Liver (tissue), 9 donors: ENCODE data around the gene ZNF564. TPM values are rescaled to one million over a fixed set of nuclear protein-coding genes. Genes with fewer than 3 reads are reported as not detected.
"Not testable (repeated sequence)": the region's sequence is repeated elsewhere in the genome, so short reads cannot be mapped to it uniquely, and the experiment has no call there.

ENCODE experiments used
- DNase-seq: peaks from one replicate; pipeline ENCODE4 v3.0.0-alpha.2; 2017; ENCODE audit warnings: low spot score
- H3K27ac ChIP-seq, 2 donors: one replicate each; pipeline ENCODE4 v1.7.0; 2013; ENCODE audit warnings: inconsistent platforms in 2 of 2, low read length in 2 of 2, control low read depth in 1 of 2, low read depth in 1 of 2, mild to moderate bottlenecking in 1 of 2
- H3K27me3 ChIP-seq, 4 donors: one replicate each; pipeline versions ENCODE4 v1.6.1 to v1.7.0; 2013; ENCODE audit warnings: low read length in 3 of 4, inconsistent platforms in 1 of 4, mild to moderate bottlenecking in 1 of 4, moderate library complexity in 1 of 4; ENCODE audit not compliant: control insufficient read depth in 4 of 4, insufficient read depth in 4 of 4
- H3K36me3 ChIP-seq, 4 donors: one replicate each; pipeline versions ENCODE4 v1.6.1 to v1.7.0; 2013; ENCODE audit warnings: low read length in 3 of 4, mild to moderate bottlenecking in 3 of 4, low read depth in 1 of 4, moderate library complexity in 1 of 4; ENCODE audit not compliant: control insufficient read depth in 4 of 4, insufficient read depth in 3 of 4
- H3K4me1 ChIP-seq, 4 donors: one replicate each; pipeline versions ENCODE4 v1.6.1 to v1.7.0; 2013; ENCODE audit warnings: low read length in 3 of 4, mild to moderate bottlenecking in 3 of 4, moderate library complexity in 1 of 4; ENCODE audit not compliant: control insufficient read depth in 4 of 4, insufficient read depth in 4 of 4
- H3K4me3 ChIP-seq, 3 donors: one replicate each; pipeline versions ENCODE4 v1.6.1 to v1.7.0; 2013; ENCODE audit warnings: low read length in 3 of 3, control low read depth in 1 of 3, low read depth in 1 of 3, mild to moderate bottlenecking in 1 of 3
- H3K9ac ChIP-seq, 2 donors: one replicate each; pipeline ENCODE4 v1.7.0; 2013; ENCODE audit warnings: low read length in 2 of 2, mild to moderate bottlenecking in 2 of 2, moderate library complexity in 2 of 2, control low read depth in 1 of 2, low read depth in 1 of 2
- H3K9me3 ChIP-seq, 4 donors: one replicate each; pipeline versions ENCODE4 v1.6.1 to v1.7.0; 2013; ENCODE audit warnings: low read length in 3 of 4; ENCODE audit not compliant: control insufficient read depth in 4 of 4
- ATF3 ChIP-seq: IDR thresholded peaks from 2 replicates; pipeline ENCODE4 v1.6.1; 2016; ENCODE audit warnings: antibody characterized with exemption
- CTCF ChIP-seq: fragments of 150-350 bp; IDR thresholded peaks from 2 replicates; pipeline ENCODE4 v1.5.1; 2017; ENCODE audit warnings: improper control_type of control experiment, low read depth, low read length; ENCODE audit not compliant: missing input control
- FOXA1 ChIP-seq: IDR thresholded peaks from 2 replicates; pipeline ENCODE4 v1.6.1; 2016; ENCODE audit warnings: antibody characterized with exemption
- GABPA ChIP-seq, 2 donors: IDR thresholded peaks in 1 of 2; conservative IDR thresholded peaks in 1 of 2; 2 replicates each; pipeline ENCODE4 v1.6.1; 2016; ENCODE audit warnings: antibody characterized with exemption in 2 of 2, mild to moderate bottlenecking in 1 of 2, moderate library complexity in 1 of 2
- HNF4A ChIP-seq, 2 donors: conservative IDR thresholded peaks; 2 replicates each; pipeline ENCODE4 v1.6.1; 2016; ENCODE audit warnings: antibody characterized with exemption in 2 of 2, mild to moderate bottlenecking in 2 of 2
- JUND ChIP-seq, 2 donors: IDR thresholded peaks; 2 replicates each; pipeline ENCODE4 v1.6.1; 2016; ENCODE audit warnings: antibody characterized with exemption in 2 of 2
- MAX ChIP-seq: IDR thresholded peaks from 2 replicates; pipeline ENCODE4 v1.6.1; 2016; ENCODE audit warnings: antibody characterized with exemption
- NR2F2 ChIP-seq: IDR thresholded peaks from 2 replicates; pipeline ENCODE4 v1.6.1; 2016; ENCODE audit warnings: antibody characterized with exemption
- RAD21 ChIP-seq, 2 donors: IDR thresholded peaks; 2 replicates each; pipeline ENCODE4 v1.6.1; 2016; ENCODE audit warnings: antibody characterized with exemption in 2 of 2, mild to moderate bottlenecking in 2 of 2
- REST ChIP-seq: IDR thresholded peaks from 2 replicates; pipeline ENCODE4 v1.6.1; 2016; ENCODE audit warnings: antibody characterized with exemption, mild to moderate bottlenecking
- RXRA ChIP-seq, 2 donors: IDR thresholded peaks; 2 replicates each; pipeline ENCODE4 v1.6.1; 2017 to 2018; ENCODE audit warnings: antibody characterized with exemption in 2 of 2, mild to moderate bottlenecking in 1 of 2
- SP1 ChIP-seq: IDR thresholded peaks from 2 replicates; pipeline ENCODE4 v1.6.1; 2018; ENCODE audit warnings: antibody characterized with exemption, mild to moderate bottlenecking
- YY1 ChIP-seq: IDR thresholded peaks from 2 replicates; pipeline ENCODE4 v1.6.1; 2016; ENCODE audit warnings: antibody characterized with exemption, mild to moderate bottlenecking
- ZBTB33 ChIP-seq: IDR thresholded peaks from 2 replicates; pipeline ENCODE4 v1.6.1; 2016; ENCODE audit warnings: antibody characterized with exemption
- WGBS: extraction: QIAGEN DNeasy Blood & Tissue Kit; methylation state at CpG from one replicate; pipeline ENCODE4 v1.1.7; 2013; 5-methylcytosine and 5-hydroxymethylcytosine counted together
- polyA plus RNA-seq, 2 donors: library from polyadenylated mRNA; stranded (reverse) in 1 of 2; unstranded in 1 of 2; fragments of 200-250 nt in 1 of 2; fragments of >200 nt in 1 of 2; fragmentation: Nextera tagmentation in 1 of 2; extraction: Ambion mirVana in 1 of 2; gene quantifications; one replicate each; pipeline versions ENCODE4 v1.2.1 to v1.2.3, GENCODE V29; 2013 to 2015
- total RNA-seq, 2 donors: library from RNA; depleted of rRNA; stranded (reverse); fragments of >200 nt; gene quantifications; one replicate each; pipeline ENCODE4 v1.2.3, GENCODE V29; 2014
- donor health status: healthy.
- donor health status: healthy.
- donor health status: healthy.
- donor health status: healthy.
- donor health status: healthy.

The ZNF564 gene
- total and polyA plus RNA-seq, 4 donors: 2.4 to 8.6 (median 5.8) TPM

GRCh38 chr19:12567951-12568350 is 16.7 kb upstream of the ZNF564 start:
- no peaks in the 10 kb centered on the region for H3K4me1 ChIP-seq
- no peaks in the 10 kb centered on the region for H3K27me3 ChIP-seq
- 85% methylated on average over 4 of the region's 4 CpGs for WGBS
- H3K27ac ChIP-seq: no peak overlapping the region
- no peak for DNase-seq
- H3K9me3 ChIP-seq: no peaks in the 10 kb centered on the region
- TF ChIP-seq RAD21 (IDR thresholded peaks at IDR 0.05): no peak
- TF ChIP-seq CTCF: no peak
- no peak for TF ChIP-seq SP1
- no peak for TF ChIP-seq FOXA1
- TF ChIP-seq YY1: no peak
- no peak for TF ChIP-seq RXRA (IDR thresholded peaks at IDR 0.05)
- no peak for TF ChIP-seq JUND (IDR thresholded peaks at IDR 0.05)
- TF ChIP-seq REST: no peak
- no peak for TF ChIP-seq MAX
- no peak for TF ChIP-seq ATF3
- TF ChIP-seq GABPA (IDR thresholded peaks at IDR 0.05 in 1 of 2, conservative IDR thresholded peaks at IDR 0.05 in 1 of 2): no peak
- no peak for TF ChIP-seq HNF4A (conservative IDR thresholded peaks at IDR 0.05)
- no peak for TF ChIP-seq NR2F2
- TF ChIP-seq ZBTB33: no peak
- H3K4me3 ChIP-seq: no peak overlapping the region
- no peak overlapping the region for H3K9ac ChIP-seq
- no peaks in the 10 kb centered on the region for H3K36me3 ChIP-seq

- not testable (repeated sequence) for H3K9ac ChIP-seq, H3K4me3 ChIP-seq, H3K9me3 ChIP-seq, DNase-seq, H3K36me3 ChIP-seq, H3K27me3 ChIP-seq, H3K4me1 ChIP-seq, H3K27ac ChIP-seq
- 90% methylated on average over 5 of the region's 5 CpGs for WGBS
These were observed 15.1 kb upstream of the ZNF564 start for GRCh38 chr19:12566380-12566779.
